ENCODE data around the gene NDUFAF4.

The NDUFAF4 gene

DNA sequence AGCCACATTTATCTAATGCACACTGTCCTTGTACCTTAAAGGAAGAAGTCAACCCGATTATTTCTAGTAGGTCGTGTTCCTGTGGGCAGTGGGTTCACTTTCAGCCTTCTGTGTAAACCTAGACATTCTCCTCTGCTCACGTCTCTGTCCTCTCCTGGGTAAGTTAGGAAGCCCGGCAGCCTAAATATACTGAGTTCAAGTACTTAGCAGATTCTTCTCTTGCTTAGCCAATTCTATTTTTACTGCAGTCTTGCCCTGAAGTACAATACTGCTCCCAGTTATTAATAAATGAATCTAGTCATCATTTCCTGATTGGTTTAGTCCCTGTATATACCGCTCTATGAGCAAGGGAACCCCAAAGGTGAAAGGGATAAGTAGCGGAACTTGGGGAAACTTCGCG, 45.8 kb downstream of the NDUFAF4 start:
- no peak overlapping the region for H3K4me3 ChIP-seq (ENCODE audit: low read length)
- H3K27ac ChIP-seq (ENCODE audit: low read depth, low read length) = no peak overlapping the region
- H3K36me3 ChIP-seq (ENCODE audit: control insufficient read depth, insufficient read depth, low read length) = no peaks in the 10 kb centered on the region
- H3K9ac ChIP-seq (ENCODE audit: low read length) = no peak overlapping the region
- H3K27me3 ChIP-seq (ENCODE audit: control insufficient read depth, insufficient read depth, low read length) = no peaks in the 10 kb centered on the region
- H3K4me1 ChIP-seq (ENCODE audit: control insufficient read depth, insufficient read depth, low read length) = no peaks in the 10 kb centered on the region

DNA sequence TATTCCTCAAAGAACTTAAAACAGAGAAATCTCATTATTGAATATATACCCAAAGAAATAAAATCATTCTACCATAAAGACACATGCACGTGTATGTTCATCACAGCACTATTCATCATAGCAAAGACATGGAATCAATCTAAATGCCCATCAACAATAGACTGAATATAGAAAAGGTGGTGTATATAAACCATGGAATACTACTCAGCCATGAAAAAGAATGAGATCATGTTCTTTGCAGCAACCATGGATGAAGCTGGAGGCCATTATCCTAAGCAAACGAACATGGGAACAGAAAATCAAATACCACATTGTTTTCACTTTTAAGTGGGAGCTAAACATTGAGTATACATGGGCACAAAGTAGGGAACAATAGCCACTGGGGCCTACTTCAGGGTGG, 48.1 kb downstream of the NDUFAF4 start:
- no peak overlapping the region for H3K9ac ChIP-seq (ENCODE audit: low read length)
- no peaks in the 10 kb centered on the region for H3K4me1 ChIP-seq (ENCODE audit: control insufficient read depth, insufficient read depth, low read length)
- H3K36me3 ChIP-seq (ENCODE audit: control insufficient read depth, insufficient read depth, low read length) = no peaks in the 10 kb centered on the region
- H3K27me3 ChIP-seq (ENCODE audit: control insufficient read depth, insufficient read depth, low read length) = no peaks in the 10 kb centered on the region
- H3K27ac ChIP-seq (ENCODE audit: low read depth, low read length) = no peak overlapping the region
- H3K4me3 ChIP-seq (ENCODE audit: low read length) = no peak overlapping the region

DNA sequence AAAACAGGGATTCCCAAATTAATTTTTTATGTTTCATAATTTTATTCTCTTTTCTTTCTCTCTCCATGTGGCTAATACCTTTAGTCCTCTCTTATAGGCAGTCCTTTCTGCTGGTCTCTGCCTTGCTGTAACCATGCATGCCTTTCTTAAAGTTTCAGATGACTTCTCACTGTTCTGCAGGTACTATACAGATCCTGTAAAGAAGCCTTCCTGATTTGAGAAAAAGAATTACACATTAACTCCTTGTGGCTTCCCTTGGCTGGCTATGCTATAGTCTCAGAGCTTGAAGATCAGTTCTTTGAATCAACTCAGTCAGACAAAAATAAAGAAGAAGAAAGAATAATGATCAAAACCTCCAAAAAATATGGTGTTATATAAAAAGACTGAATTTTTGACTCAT, 53.2 kb downstream of the NDUFAF4 start:
- no peaks in the 10 kb centered on the region for H3K4me1 ChIP-seq (ENCODE audit: control insufficient read depth, insufficient read depth, low read length)
- H3K27me3 ChIP-seq (ENCODE audit: control insufficient read depth, insufficient read depth, low read length) = no peaks in the 10 kb centered on the region
- H3K36me3 ChIP-seq (ENCODE audit: control insufficient read depth, insufficient read depth, low read length) = no peaks in the 10 kb centered on the region
- no peak overlapping the region for H3K4me3 ChIP-seq (ENCODE audit: low read length)
- H3K9ac ChIP-seq (ENCODE audit: low read length) = no peak overlapping the region
- no peak overlapping the region for H3K27ac ChIP-seq (ENCODE audit: low read depth, low read length)

DNA sequence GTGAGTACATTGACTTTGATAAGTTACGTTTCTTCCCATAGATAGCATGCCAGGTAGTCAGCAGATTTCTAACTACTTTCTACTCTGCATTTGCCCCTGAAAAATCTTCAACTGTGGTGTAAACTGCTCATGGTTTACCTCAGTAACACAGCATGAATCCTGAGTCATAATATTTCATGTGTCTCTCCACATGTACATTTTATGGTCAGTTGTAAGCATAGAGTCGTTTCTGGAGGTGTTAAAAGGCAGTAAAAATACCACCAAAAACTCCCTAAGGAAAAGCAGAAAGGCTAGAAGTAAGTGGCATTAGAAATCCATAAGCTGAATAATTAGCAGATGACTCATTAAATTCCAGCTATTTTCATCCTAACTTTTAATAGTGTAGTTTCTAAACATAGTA, 56.3 kb downstream of the NDUFAF4 start:
- Histone ChIP-seq H3K27me3 (ENCODE audit: control insufficient read depth, insufficient read depth, low read length) (peaks cover 4% of the 10 kb centered on the region), H3K9ac (ENCODE audit: low read length) (no peak overlapping the region), H3K27ac (ENCODE audit: low read depth, low read length) (no peak overlapping the region), H3K4me1 (ENCODE audit: control insufficient read depth, insufficient read depth, low read length) (peaks cover 2% of the 10 kb centered on the region), H3K4me3 (ENCODE audit: low read length) (no peak overlapping the region), H3K36me3 (ENCODE audit: control insufficient read depth, insufficient read depth, low read length) (no peaks in the 10 kb centered on the region)
